ENCODE results near the gene STK38.

- TF ChIP-seq, protein P1, sequence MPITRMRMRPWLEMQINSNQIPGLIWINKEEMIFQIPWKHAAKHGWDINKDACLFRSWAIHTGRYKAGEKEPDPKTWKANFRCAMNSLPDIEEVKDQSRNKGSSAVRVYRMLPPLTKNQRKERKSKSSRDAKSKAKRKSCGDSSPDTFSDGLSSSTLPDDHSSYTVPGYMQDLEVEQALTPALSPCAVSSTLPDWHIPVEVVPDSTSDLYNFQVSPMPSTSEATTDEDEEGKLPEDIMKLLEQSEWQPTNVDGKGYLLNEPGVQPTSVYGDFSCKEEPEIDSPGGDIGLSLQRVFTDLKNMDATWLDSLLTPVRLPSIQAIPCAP (CRISPR knock-in tag; IDR thresholded peaks at IDR 0.05), result no peak
- no peak for TF ChIP-seq MAX (CRISPR knock-in tag; IDR thresholded peaks at IDR 0.05)
- TF ChIP-seq, protein P2, sequence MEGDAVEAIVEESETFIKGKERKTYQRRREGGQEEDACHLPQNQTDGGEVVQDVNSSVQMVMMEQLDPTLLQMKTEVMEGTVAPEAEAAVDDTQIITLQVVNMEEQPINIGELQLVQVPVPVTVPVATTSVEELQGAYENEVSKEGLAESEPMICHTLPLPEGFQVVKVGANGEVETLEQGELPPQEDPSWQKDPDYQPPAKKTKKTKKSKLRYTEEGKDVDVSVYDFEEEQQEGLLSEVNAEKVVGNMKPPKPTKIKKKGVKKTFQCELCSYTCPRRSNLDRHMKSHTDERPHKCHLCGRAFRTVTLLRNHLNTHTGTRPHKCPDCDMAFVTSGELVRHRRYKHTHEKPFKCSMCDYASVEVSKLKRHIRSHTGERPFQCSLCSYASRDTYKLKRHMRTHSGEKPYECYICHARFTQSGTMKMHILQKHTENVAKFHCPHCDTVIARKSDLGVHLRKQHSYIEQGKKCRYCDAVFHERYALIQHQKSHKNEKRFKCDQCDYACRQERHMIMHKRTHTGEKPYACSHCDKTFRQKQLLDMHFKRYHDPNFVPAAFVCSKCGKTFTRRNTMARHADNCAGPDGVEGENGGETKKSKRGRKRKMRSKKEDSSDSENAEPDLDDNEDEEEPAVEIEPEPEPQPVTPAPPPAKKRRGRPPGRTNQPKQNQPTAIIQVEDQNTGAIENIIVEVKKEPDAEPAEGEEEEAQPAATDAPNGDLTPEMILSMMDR (IDR thresholded peaks at IDR 0.05), result no peak
- TF ChIP-seq HMGXB4 (CRISPR knock-in tag; IDR thresholded peaks at IDR 0.05), result no peak
- TF ChIP-seq CREM (CRISPR knock-in tag; IDR thresholded peaks at IDR 0.05), result no peak
- TF ChIP-seq ESRRA (CRISPR knock-in tag; IDR thresholded peaks at IDR 0.05; ENCODE audit: borderline replicate concordance), result no peak
- TF ChIP-seq ZBTB43 (CRISPR knock-in tag; IDR thresholded peaks at IDR 0.05), result no peak
- no peak for TF ChIP-seq JUN (CRISPR knock-in tag; IDR thresholded peaks at IDR 0.05)
- no peak for TF ChIP-seq ELF4 (CRISPR knock-in tag; IDR thresholded peaks at IDR 0.05; ENCODE audit: low read depth)
- TF ChIP-seq GTF2I (CRISPR knock-in tag; conservative IDR thresholded peaks at IDR 0.05), result no peak
Observed at GRCh38 chr6:36479256-36479655, 68.0 kb downstream of the STK38 start.
